ENCODE data around the gene AEBP1.

Gene AEBP1

DNA sequence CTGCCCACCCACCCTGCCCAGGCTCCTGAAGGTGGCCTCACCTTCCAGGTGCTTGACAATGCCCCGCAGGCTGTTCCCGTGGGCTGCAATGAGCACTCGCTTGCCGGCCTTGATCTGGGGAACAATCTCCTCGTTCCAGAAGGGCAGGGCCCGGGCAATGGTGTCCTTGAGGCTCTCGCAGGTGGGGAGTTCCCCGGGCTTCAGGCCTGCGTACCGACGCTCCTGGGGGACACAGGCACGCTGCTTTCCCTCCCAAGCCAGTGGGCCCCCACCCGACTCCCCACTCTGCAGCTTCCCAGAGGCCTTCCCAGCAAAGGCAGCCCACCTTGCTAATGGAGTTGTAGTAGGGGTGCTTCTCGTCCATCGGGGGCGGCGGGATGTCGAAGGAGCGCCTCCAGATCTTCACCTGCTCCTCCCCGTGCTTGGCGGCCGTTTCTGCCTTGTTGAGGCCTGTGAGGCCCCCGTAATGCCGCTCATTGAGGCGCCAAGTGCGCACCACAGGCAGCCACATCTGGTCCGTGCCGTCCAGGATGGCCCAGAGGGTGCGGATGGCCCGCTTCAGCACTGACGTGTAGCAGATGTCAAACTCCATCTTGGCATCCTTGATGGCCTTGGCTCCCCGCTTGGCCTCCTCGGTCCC, 39.2 kb upstream of the AEBP1 start:
- TF ChIP-seq EZH2 (IDR thresholded peaks at IDR 0.05) (no peak), POLR2AphosphoS5 (IDR thresholded peaks at IDR 0.05; ENCODE audit: borderline replicate concordance, low read depth, low read length) (no peak), FOXP2 (optimal IDR thresholded peaks at IDR 0.05; ENCODE audit: control extremely low read depth, extremely low read length, insufficient read depth) (no peak)
- no peaks in the 10 kb centered on the region for H3K9me3 ChIP-seq (ENCODE audit: low read depth, low read length)
- H3K9ac ChIP-seq (ENCODE audit: insufficient read length): no peak overlapping the region
- H3K36me3 ChIP-seq (ENCODE audit: insufficient read depth, low read length): peaks cover 9% of the 10 kb centered on the region
- H3K4me3 ChIP-seq: no peak overlapping the region
- no peak for DNase-seq (ENCODE audit: low read depth, low spot score)
- H3K27ac ChIP-seq: no peak overlapping the region

DNA sequence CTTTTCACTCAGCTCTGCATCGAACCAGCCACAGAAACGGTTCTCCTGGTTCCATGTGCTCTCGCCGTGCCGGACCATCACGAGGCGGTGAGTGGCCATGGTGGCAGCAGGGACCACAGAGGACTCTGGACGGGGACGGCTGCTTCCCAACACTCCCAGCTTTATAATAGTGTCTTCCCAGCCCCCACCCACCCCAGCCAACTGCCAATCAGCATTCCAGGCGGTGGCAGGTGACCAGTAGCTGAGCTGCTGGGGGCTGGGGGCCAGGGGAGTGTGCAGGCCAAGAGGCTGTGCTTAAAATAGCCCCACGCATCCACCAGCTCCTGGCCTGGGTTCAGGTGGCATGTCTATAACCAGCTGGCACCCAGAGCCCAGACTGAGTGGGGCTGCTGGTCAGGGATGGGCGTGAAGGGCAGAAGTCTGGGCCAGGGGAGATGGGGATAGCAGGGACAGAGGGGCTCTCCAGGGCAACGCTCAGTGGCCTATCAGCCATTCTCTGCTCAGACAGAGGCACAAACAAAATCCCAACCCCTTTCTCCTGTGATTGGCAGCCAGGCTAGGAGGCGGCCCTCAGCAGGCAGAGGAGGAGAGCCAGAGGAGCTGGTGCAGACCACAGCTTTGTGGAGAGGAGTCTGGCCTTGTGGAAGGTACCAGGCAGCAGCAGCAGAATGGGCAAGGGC, 38.6 kb upstream of the AEBP1 start, which contains the start of gene PGAM2:
Gene PGAM2, minus strand, starts transcription at position 137 of the 680 bp plus-strand sequence. Its CDS starts 38 bp downstream, at position 99.
- no peaks in the 10 kb centered on the region for H3K9me3 ChIP-seq (ENCODE audit: low read depth, low read length)
- DNase-seq (ENCODE audit: low read depth, low spot score): no peak
- no peak within 1 kb of the TSS for H3K4me3 ChIP-seq
- H3K27ac ChIP-seq: no peak within 1 kb of the TSS
- no peak for TF ChIP-seq FOXP2 (optimal IDR thresholded peaks at IDR 0.05; ENCODE audit: control extremely low read depth, extremely low read length, insufficient read depth)
- no peak; the same call in 1 of the 2 replicates for TF ChIP-seq POLR2AphosphoS5 (IDR thresholded peaks at IDR 0.05; ENCODE audit: borderline replicate concordance, low read depth, low read length)
- no peak for TF ChIP-seq EZH2 (IDR thresholded peaks at IDR 0.05)
- peaks cover 5% of the 10 kb centered on the region; the same call in 1 of the 2 replicates for H3K36me3 ChIP-seq (ENCODE audit: insufficient read depth, low read length)
- H3K9ac ChIP-seq (ENCODE audit: insufficient read length): no peak within 1 kb of the TSS

DNA sequence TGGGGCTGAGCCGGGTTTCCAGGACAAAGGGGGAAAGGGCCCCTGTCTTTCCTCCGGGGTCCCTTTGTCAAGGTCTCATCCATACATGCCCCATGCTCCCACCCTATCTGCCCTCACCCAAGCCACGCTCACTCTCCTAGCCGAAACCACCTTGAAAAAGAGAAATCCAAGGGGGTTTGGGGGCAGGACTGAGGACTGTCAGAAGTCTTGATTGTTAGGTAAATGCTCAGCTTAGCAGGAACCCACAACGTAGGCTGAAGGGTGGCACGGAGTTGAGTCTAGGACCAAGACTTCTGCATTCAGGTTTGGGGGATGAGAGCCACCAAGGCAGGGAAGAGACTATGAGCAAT, 38.1 kb upstream of the AEBP1 start:
- Histone ChIP-seq H3K36me3 (ENCODE audit: insufficient read depth, low read length) (no peaks in the 10 kb centered on the region; the same call in 1 of the 2 replicates), H3K9ac (ENCODE audit: insufficient read length) (no peak overlapping the region), H3K27ac (no peak overlapping the region), H3K9me3 (ENCODE audit: low read depth, low read length) (no peaks in the 10 kb centered on the region), H3K4me3 (no peak overlapping the region)
- TF ChIP-seq FOXP2 (optimal IDR thresholded peaks at IDR 0.05; ENCODE audit: control extremely low read depth, extremely low read length, insufficient read depth) (no peak), POLR2AphosphoS5 (IDR thresholded peaks at IDR 0.05; ENCODE audit: borderline replicate concordance, low read depth, low read length) (no peak), EZH2 (IDR thresholded peaks at IDR 0.05) (no peak)
- no peak for DNase-seq (ENCODE audit: low read depth, low spot score)

DNA sequence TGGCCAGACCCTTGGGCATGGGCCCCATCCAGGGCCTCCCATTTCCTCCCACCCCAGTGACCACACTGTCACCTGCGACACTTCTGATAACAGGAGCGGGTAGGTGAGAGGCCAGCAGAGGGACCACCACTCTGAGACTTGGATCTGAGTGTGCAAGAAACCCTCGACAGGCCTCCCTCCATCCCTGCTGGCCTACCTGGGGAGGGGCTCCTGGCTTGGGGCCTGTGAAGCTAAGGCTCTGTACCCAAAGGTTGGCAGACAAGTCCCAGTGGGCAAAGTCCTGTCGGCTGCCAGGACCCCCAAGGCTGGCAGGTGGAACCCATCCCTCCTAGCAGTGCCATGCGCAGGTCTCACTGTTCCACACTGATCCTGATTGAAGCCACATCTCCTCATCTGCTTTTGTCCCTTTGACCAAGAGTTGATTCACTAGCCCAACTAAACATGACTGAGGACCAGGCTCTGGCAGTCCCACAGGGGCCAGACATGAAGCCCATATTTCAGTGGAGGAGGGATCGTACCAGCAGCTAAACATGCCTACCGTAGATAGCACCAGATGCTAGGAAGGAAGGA, 37.6 kb upstream of the AEBP1 start:
- TF ChIP-seq EZH2 (IDR thresholded peaks at IDR 0.05): no peak
- no peak for TF ChIP-seq POLR2AphosphoS5 (IDR thresholded peaks at IDR 0.05; ENCODE audit: borderline replicate concordance, low read depth, low read length)
- TF ChIP-seq FOXP2 (optimal IDR thresholded peaks at IDR 0.05; ENCODE audit: control extremely low read depth, extremely low read length, insufficient read depth): no peak
- Histone ChIP-seq H3K27ac (no peak overlapping the region), H3K4me3 (no peak overlapping the region), H3K9ac (ENCODE audit: insufficient read length) (no peak overlapping the region), H3K36me3 (ENCODE audit: insufficient read depth, low read length) (no peaks in the 10 kb centered on the region; the same call in 1 of the 2 replicates), H3K9me3 (ENCODE audit: low read depth, low read length) (no peaks in the 10 kb centered on the region)
- no peak for DNase-seq (ENCODE audit: low read depth, low spot score)

DNA sequence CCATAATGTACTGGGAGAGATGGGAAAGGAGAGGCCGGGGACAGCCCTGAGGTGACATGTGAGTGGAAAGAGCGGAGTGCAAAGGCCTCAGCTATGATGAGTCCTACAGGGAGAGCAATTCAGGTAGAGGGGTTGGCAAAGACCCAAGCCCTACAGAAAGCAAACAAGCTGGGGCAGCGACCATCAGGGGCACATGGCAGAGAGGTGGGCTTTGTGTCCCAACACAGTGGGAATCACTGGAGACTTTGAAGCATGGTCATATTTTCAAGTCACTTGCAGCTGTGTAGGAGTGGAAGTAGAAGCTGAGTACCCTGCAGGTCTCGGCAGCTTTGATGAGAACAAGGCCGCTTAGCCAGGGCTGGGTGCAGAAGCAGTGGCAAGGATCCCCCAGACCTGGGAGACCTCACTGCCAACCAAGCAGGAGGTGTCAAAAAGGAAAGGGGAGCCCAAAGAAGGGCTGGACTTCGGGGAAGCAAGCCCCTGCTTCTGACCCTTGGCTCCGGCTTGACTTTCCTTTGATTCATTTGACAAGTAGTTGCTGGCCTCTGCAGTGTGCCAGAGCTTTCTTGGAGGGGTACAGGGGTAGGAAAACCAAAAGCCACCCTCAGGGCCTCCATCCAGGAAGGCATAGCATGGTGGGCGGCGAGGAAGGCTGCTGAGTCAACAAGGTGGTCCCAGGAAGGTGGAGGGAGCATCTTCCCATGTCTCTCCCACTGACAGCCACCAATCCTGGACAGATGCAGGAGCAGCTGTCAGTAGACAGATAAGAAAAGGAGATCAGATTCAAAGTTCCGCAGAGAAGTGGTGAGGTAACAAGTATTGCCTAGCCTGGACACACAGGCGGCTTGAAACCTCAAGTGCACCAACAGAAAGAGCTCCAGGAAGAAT, 36.8 kb upstream of the AEBP1 start:
- Histone ChIP-seq H3K9me3 (ENCODE audit: low read depth, low read length) (no peaks in the 10 kb centered on the region), H3K36me3 (ENCODE audit: insufficient read depth, low read length) (no peaks in the 10 kb centered on the region), H3K4me3 (no peak overlapping the region), H3K9ac (ENCODE audit: insufficient read length) (no peak overlapping the region), H3K27ac (no peak overlapping the region)
- no peak for TF ChIP-seq FOXP2 (optimal IDR thresholded peaks at IDR 0.05; ENCODE audit: control extremely low read depth, extremely low read length, insufficient read depth)
- no peak; the same call in 1 of the 2 replicates for TF ChIP-seq POLR2AphosphoS5 (IDR thresholded peaks at IDR 0.05; ENCODE audit: borderline replicate concordance, low read depth, low read length)
- no peak for TF ChIP-seq EZH2 (IDR thresholded peaks at IDR 0.05)
- DNase-seq (ENCODE audit: low read depth, low spot score): no peak

DNA sequence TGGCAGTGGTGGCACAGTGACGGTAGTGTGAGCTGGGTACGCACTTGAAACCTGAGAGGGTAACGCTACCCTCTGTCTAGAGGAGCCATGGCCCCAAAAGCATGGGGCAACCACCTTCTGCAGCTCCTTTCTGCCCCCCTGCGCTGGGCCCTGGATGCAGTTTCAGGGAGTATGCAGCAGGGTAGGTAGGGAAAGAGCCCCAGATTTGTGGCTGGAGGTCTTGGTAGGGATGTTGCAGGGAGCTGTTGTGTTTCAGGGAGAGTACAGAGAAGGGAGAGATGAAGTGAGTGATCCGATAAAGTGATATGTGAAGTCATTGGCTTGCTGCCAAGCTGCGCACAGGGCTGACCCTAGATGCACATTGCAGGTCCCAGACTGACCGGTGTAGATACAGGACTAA, 36.1 kb upstream of the AEBP1 start:
- H3K4me3 ChIP-seq: no peak overlapping the region
- TF ChIP-seq POLR2AphosphoS5 (IDR thresholded peaks at IDR 0.05; ENCODE audit: borderline replicate concordance, low read depth, low read length) (no peak; the same call in 1 of the 2 replicates), FOXP2 (optimal IDR thresholded peaks at IDR 0.05; ENCODE audit: control extremely low read depth, extremely low read length, insufficient read depth) (no peak), EZH2 (IDR thresholded peaks at IDR 0.05) (no peak)
- no peaks in the 10 kb centered on the region for H3K36me3 ChIP-seq (ENCODE audit: insufficient read depth, low read length)
- no peak overlapping the region for H3K9ac ChIP-seq (ENCODE audit: insufficient read length)
- no peaks in the 10 kb centered on the region for H3K9me3 ChIP-seq (ENCODE audit: low read depth, low read length)
- no peak for DNase-seq (ENCODE audit: low read depth, low spot score)
- no peak overlapping the region for H3K27ac ChIP-seq

DNA sequence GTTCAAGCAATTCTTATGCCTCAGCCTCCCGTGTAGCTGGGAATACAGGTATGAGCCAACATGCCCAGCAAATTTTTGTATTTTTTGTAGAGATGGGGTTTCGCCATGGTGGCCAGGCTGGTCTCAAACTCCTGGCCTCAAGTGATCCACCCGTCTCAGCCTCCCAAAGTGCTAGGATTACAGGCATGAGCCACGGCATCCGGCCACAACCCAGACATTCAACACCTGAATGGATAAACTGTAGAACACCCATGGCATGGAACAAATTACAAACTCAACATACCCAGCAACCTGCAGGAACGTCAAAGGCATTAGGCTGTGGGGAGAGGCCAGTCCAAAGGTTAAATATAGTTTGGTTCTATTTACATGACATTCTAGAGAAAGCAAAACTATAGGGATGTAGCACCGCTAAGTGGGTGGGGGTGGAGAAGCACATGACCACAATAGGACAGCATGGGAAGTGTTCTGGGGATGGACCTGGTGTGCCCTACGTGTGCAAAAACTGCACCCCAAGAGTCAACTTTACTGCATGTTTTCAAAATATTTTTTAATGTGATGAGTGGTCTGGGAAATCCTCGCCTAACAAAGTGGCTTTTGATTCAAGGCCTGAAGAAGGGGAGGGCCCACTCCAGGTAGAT, 32.3 kb upstream of the AEBP1 start:
- peaks cover 3% of the 10 kb centered on the region; the same call in 1 of the 2 replicates for H3K36me3 ChIP-seq (ENCODE audit: insufficient read depth, low read length)
- no peak overlapping the region for H3K9ac ChIP-seq (ENCODE audit: insufficient read length)
- no peak for TF ChIP-seq POLR2AphosphoS5 (IDR thresholded peaks at IDR 0.05; ENCODE audit: borderline replicate concordance, low read depth, low read length)
- TF ChIP-seq EZH2 (IDR thresholded peaks at IDR 0.05): no peak
- no peak for TF ChIP-seq FOXP2 (optimal IDR thresholded peaks at IDR 0.05; ENCODE audit: control extremely low read depth, extremely low read length, insufficient read depth)
- no peak overlapping the region for H3K4me3 ChIP-seq
- H3K27ac ChIP-seq: no peak overlapping the region
- H3K9me3 ChIP-seq (ENCODE audit: low read depth, low read length): no peaks in the 10 kb centered on the region
- DNase-seq (ENCODE audit: low read depth, low spot score): no peak
